Activated CD4-positive, alpha-beta T cell treated with anti-CD3 and anti-CD28 coated beads, Interleukin-2, amount 50 U/mL, for 1 hour (primary cell): ENCODE results near the gene APLP2.
A peak's percentile ranks its signal among the peaks of the same experiment; 100 is the strongest.
"Not testable (repeated sequence)": the region's sequence is repeated elsewhere in the genome, so short reads cannot be mapped to it uniquely, and the experiment has no call there.

Experiments
- DNase-seq: peaks from one replicate; pipeline ENCODE4 v3.0.0-alpha.2; 2020

Gene APLP2

DNA sequence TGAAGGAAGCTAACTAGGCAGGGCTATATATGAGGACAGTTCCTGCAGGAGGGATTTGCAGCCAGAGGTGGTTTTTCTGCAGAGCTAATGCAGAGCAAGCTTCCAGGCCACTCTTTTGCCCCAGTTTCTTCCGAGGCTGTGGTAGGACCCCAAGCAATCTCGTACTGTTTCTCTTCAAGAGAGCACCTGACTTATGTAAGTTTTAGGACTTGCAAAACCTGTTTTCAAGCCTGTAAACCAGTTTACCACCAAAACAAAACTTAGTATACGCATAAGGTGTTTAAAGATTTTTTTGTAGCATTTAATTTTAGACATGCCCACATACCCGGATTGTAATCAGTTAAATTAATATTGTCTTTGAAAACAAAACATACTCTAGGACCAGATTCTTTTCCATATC is 7.7 kb upstream of the APLP2 start:
- DNase-seq = no peak

- DNase-seq = no peak
These were observed 6.2 kb upstream of the APLP2 start for GRCh38 chr11:130063451-130063850.

DNA sequence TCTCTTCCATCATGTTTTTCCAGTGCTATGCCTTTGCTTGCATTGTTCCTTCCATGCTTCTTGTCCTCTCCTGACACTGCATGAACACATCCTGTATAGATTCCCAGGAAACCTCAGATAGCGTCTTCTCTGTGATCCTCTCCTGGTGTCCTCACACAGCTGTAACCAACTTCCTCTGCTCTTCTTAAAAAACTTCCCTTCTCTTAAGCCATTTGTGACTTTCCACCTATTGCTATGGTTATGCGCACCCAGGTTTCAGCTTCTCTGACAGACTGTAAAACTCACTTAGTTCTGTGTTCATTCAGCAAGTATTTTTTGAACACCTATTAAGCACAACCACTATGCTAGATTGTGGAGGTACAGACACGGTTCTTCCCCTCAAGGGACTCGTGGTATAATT is 5.1 kb upstream of the APLP2 start:
- no peak for DNase-seq

GRCh38 chr11:130066338-130066737 is 3.4 kb upstream of the APLP2 start:
- DNase-seq = no peak

- DNase-seq = no peak
These were observed 1.1 kb upstream of the APLP2 start for GRCh38 chr11:130068546-130068985.

- DNase-seq = peak; percentile 44
These were observed 572 bp upstream of the APLP2 start for GRCh38 chr11:130068986-130069658.

- DNase-seq = peak; percentile 51
These were observed 583 bp downstream of the APLP2 start for GRCh38 chr11:130070109-130070845.

- no peak for DNase-seq
These were observed 1.1 kb downstream of the APLP2 start for GRCh38 chr11:130070846-130071200.

DNA sequence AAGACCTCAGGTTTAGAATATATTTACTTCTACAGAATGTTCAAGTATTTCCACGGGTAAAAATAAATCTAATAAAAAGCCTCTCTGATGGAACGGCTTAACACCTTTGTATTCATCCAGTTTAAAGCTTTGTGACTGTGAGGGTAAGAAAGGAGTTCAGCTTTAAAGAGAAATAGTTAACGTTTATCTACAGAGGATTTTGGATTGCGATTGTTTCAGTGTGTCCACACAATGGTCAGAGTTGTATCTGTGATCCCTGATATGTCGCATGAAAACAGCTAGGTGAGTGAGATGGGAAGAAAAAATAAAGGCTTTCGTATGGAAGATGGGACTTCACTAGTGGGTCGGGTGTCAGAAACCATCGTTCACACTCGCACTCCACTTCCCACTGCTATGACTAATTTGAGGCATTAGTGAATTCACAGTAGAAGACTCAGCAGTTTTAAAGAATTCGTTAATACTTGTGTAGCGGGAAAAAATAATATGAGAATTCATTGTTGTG is 1.6 kb downstream of the APLP2 start:
- DNase-seq = no peak

GRCh38 chr11:130074736-130075135 is 5.0 kb downstream of the APLP2 start:
- no peak for DNase-seq

DNA sequence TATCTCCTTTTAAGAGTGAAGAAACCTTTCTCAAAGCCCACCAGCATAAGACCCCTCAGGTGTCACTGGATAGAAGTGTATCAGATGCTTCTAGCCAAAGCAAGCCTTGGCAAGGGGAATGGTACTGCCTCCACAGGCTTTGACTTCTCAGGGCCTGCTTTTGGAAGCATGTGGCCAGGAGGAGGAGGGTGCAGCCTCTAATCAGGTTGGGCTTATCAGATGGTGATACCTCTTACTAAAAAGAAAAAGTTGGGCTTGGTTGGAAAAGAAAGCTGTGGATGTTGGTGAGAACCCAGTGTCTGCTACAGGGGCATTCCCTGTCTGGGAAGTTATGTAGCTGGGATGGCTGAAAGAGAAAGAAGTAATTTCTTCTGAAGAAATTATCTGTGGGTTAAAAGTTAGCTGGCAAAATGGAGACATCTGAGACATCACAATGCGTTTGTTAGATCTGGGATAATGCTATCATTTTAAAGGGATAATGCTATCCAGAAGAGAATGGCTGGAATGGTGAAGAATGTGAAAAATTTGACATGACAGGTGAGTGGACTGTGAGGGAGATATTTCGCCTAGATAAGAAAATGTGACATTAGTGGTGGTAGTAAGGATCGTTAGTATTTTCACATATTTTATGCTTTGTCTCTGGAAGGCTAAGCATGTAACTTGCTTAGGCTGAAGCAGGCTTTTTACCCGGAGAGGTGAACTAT is 7.2 kb downstream of the APLP2 start:
- no peak for DNase-seq

DNA sequence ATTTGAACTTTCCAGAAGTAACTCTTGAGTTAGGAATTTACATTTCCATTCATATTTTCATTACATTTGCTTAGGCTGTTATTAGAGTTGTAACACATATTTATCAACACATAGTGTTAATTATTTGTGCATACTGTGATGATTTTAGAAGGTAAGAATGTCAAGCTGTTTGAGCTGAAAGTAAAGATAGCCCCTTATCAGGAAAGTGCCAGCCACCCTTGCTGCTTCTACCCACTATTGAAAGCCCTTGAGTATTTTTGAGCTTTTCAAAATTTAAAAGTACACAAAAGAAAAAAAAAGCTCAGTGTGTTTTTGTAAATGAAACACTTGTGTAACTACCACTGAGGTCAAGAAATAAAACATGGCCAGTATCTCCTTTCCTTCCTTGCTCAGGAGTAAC is 8.0 kb downstream of the APLP2 start:
- DNase-seq = no peak

- no peak for DNase-seq
These were observed 8.4 kb downstream of the APLP2 start for GRCh38 chr11:130078080-130078479.

DNA sequence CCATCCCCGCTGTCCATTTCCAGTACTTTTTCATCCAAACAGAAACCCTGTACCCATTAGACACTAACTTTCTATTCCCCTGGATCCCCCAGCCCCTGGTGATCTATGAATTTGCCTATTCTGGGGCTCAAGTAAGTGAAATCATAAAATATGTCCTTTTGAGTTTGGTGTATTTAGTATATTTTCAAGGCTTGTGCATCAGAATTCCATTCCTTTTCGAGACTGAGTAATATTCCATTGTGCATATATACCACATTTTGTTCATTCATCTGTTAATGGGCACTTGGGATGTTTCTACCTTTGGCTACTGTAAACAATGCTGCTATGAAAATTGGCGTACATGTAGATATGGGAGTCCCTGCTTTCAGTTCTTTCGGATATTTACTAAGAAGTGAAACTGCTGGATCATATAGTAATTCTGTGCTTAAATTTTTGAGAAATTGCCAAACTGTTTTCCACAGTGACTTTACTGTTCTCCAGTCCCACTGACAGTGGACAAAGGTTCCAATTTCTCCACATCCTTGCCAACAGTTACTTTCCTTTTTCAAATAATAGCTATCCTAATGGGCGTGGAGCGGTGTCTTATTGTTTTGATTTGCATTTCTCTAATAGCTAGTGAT is 16.1 kb downstream of the APLP2 start:
- no peak for DNase-seq

- no peak for DNase-seq
These were observed 17.0 kb downstream of the APLP2 start for GRCh38 chr11:130086669-130087068.

DNA sequence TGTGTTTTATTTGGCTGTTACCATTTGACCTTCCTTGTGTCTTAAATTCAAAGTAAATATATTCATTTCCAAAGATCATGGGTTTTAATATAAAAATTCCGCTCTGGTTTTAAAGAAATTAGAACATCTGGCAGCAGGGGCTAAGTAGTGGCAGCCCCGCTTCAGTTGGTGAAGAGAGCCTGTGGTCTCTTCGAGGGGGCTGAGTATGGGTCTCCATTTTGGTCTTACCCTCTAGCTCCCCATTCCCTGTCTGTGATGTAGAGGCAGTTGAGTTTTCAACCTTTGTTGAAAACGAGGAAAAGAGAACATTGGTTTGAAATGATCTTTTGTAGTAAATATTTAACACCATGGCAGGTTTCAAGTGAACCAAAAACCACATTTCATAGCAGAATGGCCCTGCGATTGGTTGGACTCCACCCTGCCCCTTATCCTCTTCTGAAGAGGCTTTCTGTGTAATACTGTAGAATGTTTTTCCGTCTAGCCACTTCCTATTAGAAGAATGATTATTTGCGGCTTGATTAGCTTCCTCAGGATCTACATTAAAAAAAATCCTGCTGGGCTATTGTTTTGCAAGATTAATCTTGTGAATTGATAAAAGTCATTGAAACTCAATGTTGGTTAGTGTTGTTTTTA is 17.7 kb downstream of the APLP2 start:
- no peak for DNase-seq

DNA sequence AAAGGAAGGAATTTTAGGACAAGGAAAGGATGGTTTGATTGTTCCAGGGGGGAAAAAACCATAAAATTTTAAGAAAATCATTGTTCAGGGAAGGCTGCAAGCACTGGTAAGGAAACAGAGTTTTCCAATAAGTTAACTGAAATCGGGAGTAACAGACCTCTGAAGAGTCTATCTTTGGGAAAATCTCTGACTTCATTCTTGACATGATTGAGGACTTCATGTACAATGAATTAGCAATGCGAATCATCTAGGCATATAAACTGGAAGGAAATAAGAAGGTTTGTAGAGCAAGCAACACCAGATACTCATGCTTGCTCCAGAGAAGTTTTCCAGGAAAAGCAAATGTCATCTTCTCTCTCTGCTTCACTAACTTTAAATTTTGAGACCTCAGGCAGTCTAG is 18.5 kb downstream of the APLP2 start:
- no peak for DNase-seq

DNA sequence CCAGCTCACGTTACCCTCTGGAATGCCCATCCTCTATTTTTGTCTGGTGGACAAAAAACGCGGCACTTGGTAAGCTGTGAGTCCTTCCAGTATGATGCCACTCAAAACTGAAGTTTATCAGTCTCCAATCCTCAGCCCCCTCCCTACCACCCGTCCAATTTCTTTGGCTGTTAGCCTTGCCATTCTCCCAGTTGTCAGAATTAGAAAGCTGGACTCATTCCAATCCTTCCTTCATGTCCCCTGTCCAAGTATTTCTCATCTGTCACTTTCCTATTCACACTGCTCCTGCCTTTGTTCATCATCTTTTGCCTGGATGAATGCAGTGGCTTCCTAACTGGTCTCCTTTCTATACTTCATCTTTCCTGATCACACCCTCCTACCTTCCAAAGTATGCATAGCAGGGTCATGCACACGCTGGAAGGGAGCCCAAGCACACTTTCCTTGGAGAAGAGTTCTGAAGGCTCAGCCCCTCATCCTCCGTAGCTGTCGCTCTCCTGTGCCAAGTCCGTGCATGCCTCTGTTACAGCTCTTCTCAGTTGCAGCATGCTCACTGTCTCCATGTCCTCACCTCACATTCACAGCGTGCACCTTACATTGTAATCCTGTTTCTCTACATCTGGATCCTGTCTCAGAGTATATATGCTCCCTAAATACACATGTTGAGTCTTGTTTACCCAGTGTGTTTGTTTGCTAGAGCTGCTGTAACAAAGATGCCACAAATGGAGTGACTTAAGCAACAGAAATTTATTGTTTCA is 19.4 kb downstream of the APLP2 start:
- no peak for DNase-seq

DNA sequence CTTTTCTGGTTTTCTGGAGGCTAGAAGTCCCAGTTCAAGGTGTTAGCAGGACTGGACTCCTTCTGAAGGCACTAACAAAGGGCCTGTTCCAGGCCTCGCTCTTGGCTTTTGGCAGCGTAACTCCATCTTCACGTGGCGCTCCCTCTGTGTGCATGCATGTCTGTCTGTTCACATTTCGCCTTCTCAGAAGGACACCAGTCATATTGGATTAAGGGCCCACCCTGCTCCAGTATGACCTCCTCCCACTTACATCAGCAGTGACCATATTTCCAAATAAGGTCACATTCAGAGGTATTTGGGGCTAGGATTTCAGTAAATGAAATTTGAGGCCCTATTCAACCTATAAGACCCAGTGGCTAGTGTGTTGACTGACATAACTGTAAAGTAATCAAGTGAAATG is 20.0 kb downstream of the APLP2 start:
- no peak for DNase-seq

- not testable (repeated sequence) for DNase-seq
These were observed 20.8 kb downstream of the APLP2 start for GRCh38 chr11:130090517-130090916.

- DNase-seq = not testable (repeated sequence)
These were observed 21.5 kb downstream of the APLP2 start for GRCh38 chr11:130091169-130091568.

GRCh38 chr11:130092661-130093060 is 23.0 kb downstream of the APLP2 start:
- no peak for DNase-seq
